ENCODE measurements around the gene SHB.

SHB gene

GRCh38 chr9:38043931-38044623 is 24.9 kb downstream of the SHB start:
- H3K9ac ChIP-seq (ENCODE audit: low read length) = no peak overlapping the region
- peaks cover 3% of the 10 kb centered on the region; the same call in 1 of the 2 replicates for H4K20me1 ChIP-seq (ENCODE audit: insufficient read depth, low read length)
- H3K27ac ChIP-seq (ENCODE audit: low read length) = no peak overlapping the region
- no peaks in the 10 kb centered on the region for H3K9me3 ChIP-seq (ENCODE audit: insufficient read depth, low read length)
- H3K27me3 ChIP-seq (ENCODE audit: low read depth, low read length) = no peaks in the 10 kb centered on the region
- H2AFZ ChIP-seq (ENCODE audit: low read depth, low read length) = no peak overlapping the region
- H3K4me3 ChIP-seq (ENCODE audit: low read length) = no peak overlapping the region
- TF ChIP-seq EZH2phosphoT487 (IDR thresholded peaks at IDR 0.05; ENCODE audit: low read depth) = no peak
- TF ChIP-seq CTCF (IDR thresholded peaks at IDR 0.05; ENCODE audit: low read depth, low read length) = no peak
- H3K79me2 ChIP-seq (ENCODE audit: low read length) = no peaks in the 10 kb centered on the region
- peaks cover 21% of the 10 kb centered on the region for H3K4me1 ChIP-seq (ENCODE audit: low read length)
- H3K4me2 ChIP-seq (ENCODE audit: low read length) = no peak overlapping the region
- no peaks in the 10 kb centered on the region for H3K36me3 ChIP-seq (replicated peaks; ENCODE audit: low read depth, low read length)

DNA sequence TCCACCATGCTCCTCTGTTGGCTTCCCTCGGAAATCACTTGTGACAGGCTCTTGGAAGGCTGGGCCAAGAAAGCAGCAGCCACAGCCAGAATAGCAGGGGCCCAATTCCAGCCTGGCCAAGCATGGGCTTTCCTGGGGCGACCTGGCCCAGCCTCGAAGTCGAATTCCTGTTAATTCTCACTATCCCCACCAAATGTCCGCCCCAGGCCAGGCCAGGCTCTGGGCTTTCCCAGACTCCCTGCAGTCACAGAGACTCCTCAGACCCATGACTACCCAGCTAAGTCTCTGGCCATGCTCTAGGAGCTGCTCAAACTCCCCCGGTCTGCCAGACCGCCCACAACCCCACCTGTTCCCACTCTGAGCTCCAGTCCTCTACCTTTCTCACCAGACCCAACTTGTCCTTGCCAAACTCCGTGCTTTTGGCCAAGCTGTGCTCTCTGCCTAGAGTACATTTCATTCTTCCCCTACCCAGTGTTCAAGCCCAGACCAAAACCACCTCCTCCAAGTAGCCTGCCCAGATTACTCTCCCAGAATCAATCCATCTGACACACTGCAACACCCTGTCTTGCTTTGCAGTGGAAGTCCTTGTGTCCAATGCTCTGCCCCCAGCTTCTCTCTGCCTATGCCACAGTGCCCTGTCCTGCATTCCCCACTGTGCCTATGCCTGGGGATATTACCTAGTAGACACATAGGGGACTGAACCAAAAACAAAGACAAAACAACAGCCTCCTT is 26.2 kb downstream of the SHB start:
- TF ChIP-seq CTCF (IDR thresholded peaks at IDR 0.05; ENCODE audit: low read depth, low read length) = no peak
- TF ChIP-seq EZH2phosphoT487 (IDR thresholded peaks at IDR 0.05; ENCODE audit: low read depth) = no peak
- Histone ChIP-seq H3K36me3 (replicated peaks; ENCODE audit: low read depth, low read length) (no peaks in the 10 kb centered on the region), H3K4me1 (ENCODE audit: low read length) (peaks cover 30% of the 10 kb centered on the region), H3K4me2 (ENCODE audit: low read length) (no peak overlapping the region), H4K20me1 (ENCODE audit: insufficient read depth, low read length) (peaks cover 3% of the 10 kb centered on the region; the same call in 1 of the 2 replicates), H3K4me3 (ENCODE audit: low read length) (no peak overlapping the region), H2AFZ (ENCODE audit: low read depth, low read length) (no peak overlapping the region), H3K79me2 (ENCODE audit: low read length) (no peaks in the 10 kb centered on the region), H3K9me3 (ENCODE audit: insufficient read depth, low read length) (no peaks in the 10 kb centered on the region), H3K27me3 (ENCODE audit: low read depth, low read length) (no peaks in the 10 kb centered on the region), H3K27ac (ENCODE audit: low read length) (no peak overlapping the region), H3K9ac (ENCODE audit: low read length) (no peak overlapping the region)

- no peaks in the 10 kb centered on the region for H3K27me3 ChIP-seq (ENCODE audit: low read depth, low read length)
- no peak overlapping the region for H3K4me3 ChIP-seq (ENCODE audit: low read length)
- no peaks in the 10 kb centered on the region for H3K79me2 ChIP-seq (ENCODE audit: low read length)
- peaks cover 22% of the 10 kb centered on the region for H3K4me1 ChIP-seq (ENCODE audit: low read length)
- no peaks in the 10 kb centered on the region for H4K20me1 ChIP-seq (ENCODE audit: insufficient read depth, low read length)
- no peaks in the 10 kb centered on the region for H3K9me3 ChIP-seq (ENCODE audit: insufficient read depth, low read length)
- no peak overlapping the region for H3K9ac ChIP-seq (ENCODE audit: low read length)
- no peaks in the 10 kb centered on the region for H3K36me3 ChIP-seq (replicated peaks; ENCODE audit: low read depth, low read length)
- no peak overlapping the region for H3K27ac ChIP-seq (ENCODE audit: low read length)
- H2AFZ ChIP-seq (ENCODE audit: low read depth, low read length) = no peak overlapping the region
- no peak for TF ChIP-seq CTCF (IDR thresholded peaks at IDR 0.05; ENCODE audit: low read depth, low read length)
- no peak for TF ChIP-seq EZH2phosphoT487 (IDR thresholded peaks at IDR 0.05; ENCODE audit: low read depth)
- no peak overlapping the region for H3K4me2 ChIP-seq (ENCODE audit: low read length)
Observed at GRCh38 chr9:38041564-38042243, 27.3 kb downstream of the SHB start.
